ENCODE measurements around the gene JSRP1. TPM values are rescaled to one million over a fixed set of nuclear protein-coding genes. Genes with fewer than 3 reads are reported as not detected.

Gene JSRP1
- total RNA-seq, 1 donor from 2014 or later = 0.42 TPM

GRCh38 chr19:2266183-2266993 is 10.2 kb upstream of the JSRP1 start:
- Mint-ChIP-seq H3K36me3 (ENCODE audit: low read depth) (peaks cover under 1% of the 10 kb centered on the region), H3K27me3 (ENCODE audit: low read depth) (no peaks in the 10 kb centered on the region), H3K27ac (ENCODE audit: unreplicated experiment) (peak overlapping the region; percentile 1), H3K9me3 (ENCODE audit: low read depth) (no peaks in the 10 kb centered on the region), H3K4me1 (ENCODE audit: low read depth) (peaks cover 13% of the 10 kb centered on the region), H3K4me3 (ENCODE audit: unreplicated experiment) (no peak overlapping the region)
- peak; percentile 90 for DNase-seq (ENCODE audit: low spot score)
- no peak for TF ChIP-seq CTCF (IDR thresholded peaks at IDR 0.05)

DNA sequence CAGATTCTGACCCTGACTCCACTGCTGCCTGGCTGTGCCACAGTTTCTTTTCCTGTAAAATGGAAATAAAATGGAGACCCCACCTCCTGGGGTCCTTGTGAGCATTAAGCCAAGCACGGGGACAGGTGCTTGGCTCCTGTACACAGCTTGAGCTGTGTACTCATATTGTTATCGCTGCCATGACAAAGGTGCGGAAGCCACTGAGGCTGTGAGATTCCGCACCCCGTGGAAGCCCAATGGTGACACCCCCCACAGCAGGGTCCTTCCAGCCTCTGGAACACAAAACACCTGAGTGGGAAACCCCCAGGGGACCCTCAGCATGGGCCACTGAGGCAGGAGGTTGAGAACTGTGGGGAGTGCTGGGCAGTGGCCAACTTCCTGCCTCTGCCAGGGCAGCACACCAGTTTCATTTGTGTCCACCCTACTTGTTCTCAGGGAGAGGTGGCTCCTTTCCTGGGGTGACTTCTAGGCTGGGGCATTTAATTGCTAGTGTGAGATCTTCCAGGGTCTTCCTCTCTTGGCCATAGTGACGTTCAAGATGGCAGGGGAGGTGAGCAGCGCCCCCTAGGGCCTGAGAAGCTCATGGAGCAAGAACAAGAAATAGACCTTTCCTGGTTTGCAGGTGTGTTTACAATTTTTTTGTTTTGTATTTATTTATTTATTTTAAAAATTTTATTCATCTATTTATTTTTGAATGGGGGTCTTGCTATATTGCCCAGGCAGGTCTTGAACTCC is 5.4 kb upstream of the JSRP1 start:
- no peak for DNase-seq (ENCODE audit: low spot score)
- H3K27ac Mint-ChIP-seq (ENCODE audit: unreplicated experiment) = no peak overlapping the region
- peaks cover 6% of the 10 kb centered on the region for H3K4me1 Mint-ChIP-seq (ENCODE audit: low read depth)
- peak; percentile 79 for TF ChIP-seq CTCF (IDR thresholded peaks at IDR 0.05)
- H3K9me3 Mint-ChIP-seq (ENCODE audit: low read depth) = no peaks in the 10 kb centered on the region
- H3K4me3 Mint-ChIP-seq (ENCODE audit: unreplicated experiment) = no peak overlapping the region
- no peaks in the 10 kb centered on the region for H3K36me3 Mint-ChIP-seq (ENCODE audit: low read depth)
- no peaks in the 10 kb centered on the region for H3K27me3 Mint-ChIP-seq (ENCODE audit: low read depth)

- H3K27me3 Mint-ChIP-seq (ENCODE audit: low read depth) = no peaks in the 10 kb centered on the region
- H3K27ac Mint-ChIP-seq (ENCODE audit: unreplicated experiment) = no peak overlapping the region
- no peak overlapping the region for H3K4me3 Mint-ChIP-seq (ENCODE audit: unreplicated experiment)
- peaks cover 3% of the 10 kb centered on the region for H3K4me1 Mint-ChIP-seq (ENCODE audit: low read depth)
- DNase-seq (ENCODE audit: low spot score) = no peak
- H3K36me3 Mint-ChIP-seq (ENCODE audit: low read depth) = no peaks in the 10 kb centered on the region
- TF ChIP-seq CTCF (IDR thresholded peaks at IDR 0.05) = no peak
- H3K9me3 Mint-ChIP-seq (ENCODE audit: low read depth) = no peaks in the 10 kb centered on the region
Observed at GRCh38 chr19:2260341-2260805, 4.2 kb upstream of the JSRP1 start.

GRCh38 chr19:2259336-2259735 is 3.1 kb upstream of the JSRP1 start:
- Mint-ChIP-seq H3K27me3 (ENCODE audit: low read depth) (no peaks in the 10 kb centered on the region), H3K9me3 (ENCODE audit: low read depth) (no peaks in the 10 kb centered on the region), H3K4me1 (ENCODE audit: low read depth) (peaks cover 3% of the 10 kb centered on the region), H3K4me3 (ENCODE audit: unreplicated experiment) (no peak overlapping the region), H3K27ac (ENCODE audit: unreplicated experiment) (no peak overlapping the region), H3K36me3 (ENCODE audit: low read depth) (no peaks in the 10 kb centered on the region)
- DNase-seq (ENCODE audit: low spot score) = no peak
- TF ChIP-seq CTCF (IDR thresholded peaks at IDR 0.05) = no peak

DNA sequence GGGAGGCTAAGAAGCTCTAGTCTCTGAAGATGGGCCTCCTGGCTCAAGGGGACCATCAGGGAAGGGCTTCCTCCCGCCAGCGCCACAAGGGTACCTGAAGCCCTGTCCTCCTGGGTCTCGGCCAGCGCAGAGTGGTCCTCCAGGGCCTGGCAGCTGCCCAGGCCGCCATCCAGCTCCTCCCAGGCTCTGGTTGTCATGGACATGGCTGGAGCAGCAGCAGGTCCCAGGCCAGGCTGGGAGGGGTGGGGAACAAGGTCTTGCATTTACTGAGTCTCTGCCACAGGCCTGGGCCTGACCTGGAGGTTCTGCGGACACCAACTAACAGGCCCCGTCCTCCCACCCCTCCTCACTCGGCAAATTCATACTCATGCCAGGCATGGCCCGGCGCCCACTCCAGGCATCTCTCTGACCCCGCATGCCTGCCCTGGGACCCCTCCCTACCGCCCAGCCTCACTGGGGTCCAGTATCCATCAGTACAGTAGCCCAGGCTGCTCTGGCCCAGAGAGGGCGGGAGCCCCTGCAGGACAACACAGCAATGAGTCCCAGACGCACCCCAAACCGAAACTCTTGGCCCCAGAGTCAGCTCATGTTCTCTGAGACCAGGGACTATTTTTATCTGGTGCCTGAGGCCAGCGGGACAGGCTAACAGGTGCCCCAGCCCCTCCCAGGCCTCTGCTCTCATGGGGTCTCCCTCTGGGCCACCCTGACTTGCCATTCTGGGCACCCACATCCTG is 938 bp downstream of the JSRP1 start:
- no peak overlapping the region for H3K27ac Mint-ChIP-seq (ENCODE audit: unreplicated experiment)
- no peaks in the 10 kb centered on the region for H3K9me3 Mint-ChIP-seq (ENCODE audit: low read depth)
- peaks cover 6% of the 10 kb centered on the region for H3K4me1 Mint-ChIP-seq (ENCODE audit: low read depth)
- H3K27me3 Mint-ChIP-seq (ENCODE audit: low read depth) = no peaks in the 10 kb centered on the region
- H3K36me3 Mint-ChIP-seq (ENCODE audit: low read depth) = no peaks in the 10 kb centered on the region
- no peak overlapping the region for H3K4me3 Mint-ChIP-seq (ENCODE audit: unreplicated experiment)
- no peak for DNase-seq (ENCODE audit: low spot score)
- no peak for TF ChIP-seq CTCF (IDR thresholded peaks at IDR 0.05)
